ENCODE measurements around the gene JAKMIP1.

JAKMIP1 gene

GRCh38 chr4:6201580-6202091, 1.3 kb upstream of the JAKMIP1 start:
- Histone ChIP-seq H3K4me3 (ENCODE audit: low read depth, low read length) (no peak overlapping the region), H3K36me3 (replicated peaks) (no peaks in the 10 kb centered on the region), H3K27me3 (replicated peaks) (peaks cover 26% of the 10 kb centered on the region), H3K27ac (no peak overlapping the region)
- no peak for DNase-seq
- in situ Hi-C loops (cut with HindIII; ENCODE audit: low pct_ligation_motif_present, low sequenced_read_pairs) = no loop called here
- TF ChIP-seq CTCF (IDR thresholded peaks at IDR 0.05; ENCODE audit: low read depth, low read length, missing control alignments) = no peak

GRCh38 chr4:6200922-6201362, 593 bp upstream of the JAKMIP1 start:
- DNase-seq = no peak
- peaks cover 26% of the 10 kb centered on the region for H3K27me3 ChIP-seq (replicated peaks)
- H3K27ac ChIP-seq = no peak overlapping the region
- in situ Hi-C loops (cut with HindIII; ENCODE audit: low pct_ligation_motif_present, low sequenced_read_pairs) = no loop called here
- H3K36me3 ChIP-seq (replicated peaks) = no peaks in the 10 kb centered on the region
- no peak overlapping the region for H3K4me3 ChIP-seq (ENCODE audit: low read depth, low read length)
- no peak for TF ChIP-seq CTCF (IDR thresholded peaks at IDR 0.05; ENCODE audit: low read depth, low read length, missing control alignments)

GRCh38 chr4:6199422-6199921, 877 bp downstream of the JAKMIP1 start:
- Histone ChIP-seq H3K27me3 (replicated peaks) (peaks cover 26% of the 10 kb centered on the region), H3K4me3 (ENCODE audit: low read depth, low read length) (no peak overlapping the region), H3K27ac (no peak overlapping the region), H3K36me3 (replicated peaks) (no peaks in the 10 kb centered on the region)
- DNase-seq = no peak
- no peak for TF ChIP-seq CTCF (IDR thresholded peaks at IDR 0.05; ENCODE audit: low read depth, low read length, missing control alignments)
- in situ Hi-C loops (cut with HindIII; ENCODE audit: low pct_ligation_motif_present, low sequenced_read_pairs) = no loop called here

- Histone ChIP-seq H3K4me3 (ENCODE audit: low read depth, low read length) (no peak overlapping the region), H3K36me3 (replicated peaks) (no peaks in the 10 kb centered on the region), H3K27ac (no peak overlapping the region), H3K27me3 (replicated peaks) (peaks cover 26% of the 10 kb centered on the region)
- no peak for DNase-seq
- TF ChIP-seq CTCF (IDR thresholded peaks at IDR 0.05; ENCODE audit: low read depth, low read length, missing control alignments) = no peak
- in situ Hi-C loops (cut with HindIII; ENCODE audit: low pct_ligation_motif_present, low sequenced_read_pairs) = no loop called here
Observed at GRCh38 chr4:6198768-6199421, 1.5 kb downstream of the JAKMIP1 start.

GRCh38 chr4:6198278-6198677, 2.1 kb downstream of the JAKMIP1 start:
- in situ Hi-C loops (cut with HindIII; ENCODE audit: low pct_ligation_motif_present, low sequenced_read_pairs) = no loop called here
- no peak for DNase-seq
- no peaks in the 10 kb centered on the region for H3K36me3 ChIP-seq (replicated peaks)
- no peak overlapping the region for H3K4me3 ChIP-seq (ENCODE audit: low read depth, low read length)
- H3K27me3 ChIP-seq (replicated peaks) = peaks cover 26% of the 10 kb centered on the region
- no peak overlapping the region for H3K27ac ChIP-seq
- TF ChIP-seq CTCF (IDR thresholded peaks at IDR 0.05; ENCODE audit: low read depth, low read length, missing control alignments) = no peak

All from brain microvascular endothelial cell (primary cell).